Subcutaneous abdominal adipose tissue (tissue), 5 donors: Measurements from ENCODE around the gene MYH4.

Source experiments
- H3K27ac ChIP-seq: one replicate; pipeline ENCODE4 v1.7.0; 2013; ENCODE audit warnings: low read depth, mild to moderate bottlenecking, inconsistent platforms, low read length, moderate library complexity
- H3K27me3 ChIP-seq, 5 donors: one replicate each; pipeline ENCODE4 v1.7.0; 2013; ENCODE audit warnings: low read length in 5 of 5, inconsistent platforms in 1 of 5; ENCODE audit not compliant: control insufficient read depth in 5 of 5, insufficient read depth in 4 of 5
- H3K36me3 ChIP-seq, 5 donors: one replicate each; pipeline ENCODE4 v1.7.0; 2013; ENCODE audit warnings: low read length in 5 of 5; ENCODE audit not compliant: control insufficient read depth in 5 of 5, insufficient read depth in 5 of 5
- H3K4me1 ChIP-seq, 5 donors: one replicate each; pipeline ENCODE4 v1.7.0; 2013; ENCODE audit warnings: low read length in 5 of 5, mild to moderate bottlenecking in 3 of 5, moderate library complexity in 1 of 5; ENCODE audit not compliant: control insufficient read depth in 5 of 5, insufficient read depth in 5 of 5
- H3K4me3 ChIP-seq, 5 donors: one replicate each; pipeline ENCODE4 v1.7.0; 2013; ENCODE audit warnings: low read length in 5 of 5, low read depth in 1 of 5
- H3K9ac ChIP-seq, 5 donors: one replicate each; pipeline ENCODE4 v1.7.0; 2013; ENCODE audit warnings: low read length in 5 of 5, mild to moderate bottlenecking in 4 of 5, moderate library complexity in 3 of 5
- H3K9me3 ChIP-seq, 5 donors: one replicate each; pipeline ENCODE4 v1.7.0; 2013; ENCODE audit warnings: low read length in 5 of 5; ENCODE audit not compliant: control insufficient read depth in 5 of 5
- donor health status: healthy.
- donor health status: healthy.
- donor health status: healthy.
- donor health status: healthy.
- donor health status: healthy.

MYH4 gene

GRCh38 chr17:10428781-10429180, 40.6 kb downstream of the MYH4 start:
- Histone ChIP-seq H3K36me3 (no peaks in the 10 kb centered on the region), H3K4me1 (no peaks in the 10 kb centered on the region), H3K4me3 (no peak overlapping the region)

GRCh38 chr17:10421900-10422542, 47.3 kb downstream of the MYH4 start, which contains the start of gene MYH8:
MYH8 (minus strand) TSS chr17:10421950; CDS start chr17:10420227, 1,723 bp downstream.
- no peaks in the 10 kb centered on the region for H3K27me3 ChIP-seq
- no peaks in the 10 kb centered on the region for H3K4me1 ChIP-seq
- no peak within 1 kb of the TSS for H3K4me3 ChIP-seq
- no peaks in the 10 kb centered on the region for H3K9me3 ChIP-seq
- no peaks in the 10 kb centered on the region for H3K36me3 ChIP-seq
- no peak within 1 kb of the TSS for H3K27ac ChIP-seq
- H3K9ac ChIP-seq, result no peak within 1 kb of the TSS

More at GRCh38 chr17:10428781-10429180, 40.6 kb downstream of the MYH4 start:
- H3K9ac ChIP-seq, result no peak overlapping the region
- H3K27me3 ChIP-seq, result no peaks in the 10 kb centered on the region
- H3K9me3 ChIP-seq, result peaks cover 0 to 7% (median 3%) of the 10 kb centered on the region in 5 donors
- no peak overlapping the region for H3K27ac ChIP-seq

GRCh38 chr17:10421211-10421610, 48.1 kb downstream of the MYH4 start:
- no peaks in the 10 kb centered on the region for H3K9me3 ChIP-seq
- no peak overlapping the region for H3K27ac ChIP-seq
- no peaks in the 10 kb centered on the region for H3K36me3 ChIP-seq
- H3K4me1 ChIP-seq, result no peaks in the 10 kb centered on the region
- no peaks in the 10 kb centered on the region for H3K27me3 ChIP-seq
- H3K9ac ChIP-seq, result no peak overlapping the region
- H3K4me3 ChIP-seq, result no peak overlapping the region

GRCh38 chr17:10420811-10421210, 48.5 kb downstream of the MYH4 start:
- no peak overlapping the region for H3K27ac ChIP-seq
- H3K27me3 ChIP-seq, result no peaks in the 10 kb centered on the region
- no peaks in the 10 kb centered on the region for H3K9me3 ChIP-seq
- H3K4me1 ChIP-seq, result no peaks in the 10 kb centered on the region
- H3K9ac ChIP-seq, result no peak overlapping the region
- no peak overlapping the region for H3K4me3 ChIP-seq
- no peaks in the 10 kb centered on the region for H3K36me3 ChIP-seq

- Histone ChIP-seq H3K9ac (no peak overlapping the region), H3K27ac (no peak overlapping the region), H3K4me3 (no peak overlapping the region), H3K27me3 (no peaks in the 10 kb centered on the region), H3K36me3 (no peaks in the 10 kb centered on the region), H3K4me1 (no peaks in the 10 kb centered on the region), H3K9me3 (no peaks in the 10 kb centered on the region)
Observed at GRCh38 chr17:10417431-10417830, 51.9 kb downstream of the MYH4 start.

GRCh38 chr17:10415161-10415560, 54.2 kb downstream of the MYH4 start:
- no peak overlapping the region for H3K27ac ChIP-seq
- no peaks in the 10 kb centered on the region for H3K4me1 ChIP-seq
- no peaks in the 10 kb centered on the region for H3K27me3 ChIP-seq
- no peaks in the 10 kb centered on the region for H3K36me3 ChIP-seq
- H3K9me3 ChIP-seq, result no peaks in the 10 kb centered on the region
- H3K9ac ChIP-seq, result no peak overlapping the region
- H3K4me3 ChIP-seq, result no peak overlapping the region

GRCh38 chr17:10403589-10403988, 65.8 kb downstream of the MYH4 start:
- Histone ChIP-seq H3K4me3 (no peak overlapping the region), H3K9me3 (no peaks in the 10 kb centered on the region), H3K4me1 (no peaks in the 10 kb centered on the region), H3K36me3 (no peaks in the 10 kb centered on the region), H3K27ac (no peak overlapping the region), H3K27me3 (no peaks in the 10 kb centered on the region), H3K9ac (no peak overlapping the region)

- no peaks in the 10 kb centered on the region for H3K9me3 ChIP-seq
- H3K4me1 ChIP-seq, result no peaks in the 10 kb centered on the region
- H3K4me3 ChIP-seq, result no peak overlapping the region
- no peaks in the 10 kb centered on the region for H3K27me3 ChIP-seq
- H3K36me3 ChIP-seq, result no peaks in the 10 kb centered on the region
- no peak overlapping the region for H3K9ac ChIP-seq
- H3K27ac ChIP-seq, result no peak overlapping the region
Observed at GRCh38 chr17:10398352-10398751, 71.0 kb downstream of the MYH4 start.

- H3K4me3 ChIP-seq, result no peak overlapping the region
- no peaks in the 10 kb centered on the region for H3K4me1 ChIP-seq
- H3K27me3 ChIP-seq, result no peaks in the 10 kb centered on the region
- H3K9ac ChIP-seq, result no peak overlapping the region
- H3K27ac ChIP-seq, result no peak overlapping the region
- H3K36me3 ChIP-seq, result no peaks in the 10 kb centered on the region
- no peaks in the 10 kb centered on the region for H3K9me3 ChIP-seq
Observed at GRCh38 chr17:10396524-10397163, 72.7 kb downstream of the MYH4 start.

GRCh38 chr17:10394201-10394887, 75.0 kb downstream of the MYH4 start:
- Histone ChIP-seq H3K9ac (no peak overlapping the region), H3K4me1 (no peaks in the 10 kb centered on the region), H3K9me3 (no peaks in the 10 kb centered on the region), H3K27me3 (no peaks in the 10 kb centered on the region), H3K36me3 (no peaks in the 10 kb centered on the region), H3K27ac (no peak overlapping the region), H3K4me3 (no peak overlapping the region)
